SKM-1 treated with dmso at 0.1 percent for 144 hours (cell line): Measurements from ENCODE around the gene ABCA9.
A peak's percentile ranks its signal among the peaks of the same experiment; 100 is the strongest.

Experiments
- DNase-seq: peaks from one replicate; lab custom pipeline; 2025; ENCODE audit not compliant: unreplicated experiment; lab: John Stamatoyannopoulos, UW

Gene ABCA9

GRCh38 chr17:69069226-69069750, 8.6 kb upstream of the ABCA9 start:
- no peak for DNase-seq

GRCh38 chr17:69067274-69068047, 6.7 kb upstream of the ABCA9 start:
- DNase-seq: no peak

DNA sequence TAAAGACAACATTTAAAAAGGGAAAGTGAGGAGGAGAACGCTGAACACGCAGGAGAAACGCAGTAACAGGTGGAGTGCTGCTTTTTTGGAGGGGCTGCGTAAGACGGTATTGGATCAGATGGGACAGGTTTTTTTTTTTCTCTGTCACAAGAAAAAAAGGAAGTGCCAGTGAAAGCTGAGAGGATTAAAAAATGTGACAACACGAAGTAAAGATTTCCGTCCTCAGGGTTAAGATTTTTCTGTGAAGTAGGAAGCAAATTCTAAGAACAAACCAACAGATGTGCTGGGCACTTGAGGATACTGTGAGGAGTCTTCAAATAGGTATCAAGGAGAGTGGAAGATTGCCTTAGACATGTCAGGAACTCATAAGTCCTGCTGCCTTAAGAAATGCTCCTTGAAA, 5.8 kb upstream of the ABCA9 start:
- DNase-seq: peak; percentile 33

DNA sequence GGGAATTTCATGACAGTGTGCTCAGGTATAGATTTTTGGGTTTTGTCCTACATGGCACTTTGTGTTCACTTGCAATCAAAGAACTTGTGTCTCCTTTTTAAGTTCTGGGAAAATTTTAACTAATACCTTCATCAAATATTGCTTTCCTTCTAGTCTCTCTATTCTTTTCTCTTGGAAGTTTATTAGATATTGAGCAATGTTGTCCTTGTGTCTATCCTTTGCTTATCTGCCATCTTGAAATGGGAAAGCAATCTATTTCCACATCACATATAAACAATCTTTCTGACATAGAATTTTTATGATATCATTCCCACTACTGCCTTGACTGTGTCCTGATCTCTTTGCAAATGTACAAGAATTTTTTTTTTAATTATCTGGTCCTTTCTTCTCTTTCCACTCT, 4.4 kb upstream of the ABCA9 start:
- DNase-seq: no peak

DNA sequence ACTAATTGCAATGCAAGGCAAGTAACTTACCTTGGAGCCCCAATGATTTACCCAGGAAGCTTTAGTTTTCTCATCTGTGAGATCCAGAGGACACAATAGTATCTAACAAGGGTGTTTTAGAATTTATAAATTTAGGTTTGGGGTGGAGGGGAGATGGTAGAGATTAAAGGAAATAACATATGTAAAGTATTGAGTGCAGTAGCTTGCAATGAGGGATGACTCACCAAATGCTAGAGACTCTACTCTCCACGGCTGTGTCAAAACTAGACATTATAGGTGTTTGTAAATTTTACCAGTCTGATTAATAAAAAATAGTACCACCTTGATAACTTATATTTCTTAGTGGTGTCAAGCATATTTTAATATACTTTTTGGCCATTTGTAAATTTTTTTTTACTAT, 3.7 kb upstream of the ABCA9 start:
- DNase-seq: peak; percentile 46

DNA sequence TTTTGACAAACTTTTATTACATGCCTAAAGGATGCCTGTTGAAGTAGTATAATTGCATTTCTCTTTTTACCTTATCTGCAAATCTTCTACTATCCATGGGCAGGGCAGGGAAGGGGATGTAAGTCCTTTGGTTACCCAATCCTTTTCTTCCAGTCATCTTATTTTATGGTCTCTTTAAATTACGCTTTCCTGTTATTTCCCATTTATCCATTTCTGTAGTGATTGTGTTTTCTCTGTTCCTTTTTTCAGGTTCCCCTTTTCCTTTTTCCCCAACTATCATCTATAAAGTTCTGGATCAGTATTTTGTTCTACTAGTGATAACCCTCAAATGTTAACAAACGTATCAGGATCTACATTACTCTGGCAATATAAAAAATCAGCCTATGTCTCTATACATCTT, 3.3 kb upstream of the ABCA9 start:
- peak; percentile 56 for DNase-seq

DNA sequence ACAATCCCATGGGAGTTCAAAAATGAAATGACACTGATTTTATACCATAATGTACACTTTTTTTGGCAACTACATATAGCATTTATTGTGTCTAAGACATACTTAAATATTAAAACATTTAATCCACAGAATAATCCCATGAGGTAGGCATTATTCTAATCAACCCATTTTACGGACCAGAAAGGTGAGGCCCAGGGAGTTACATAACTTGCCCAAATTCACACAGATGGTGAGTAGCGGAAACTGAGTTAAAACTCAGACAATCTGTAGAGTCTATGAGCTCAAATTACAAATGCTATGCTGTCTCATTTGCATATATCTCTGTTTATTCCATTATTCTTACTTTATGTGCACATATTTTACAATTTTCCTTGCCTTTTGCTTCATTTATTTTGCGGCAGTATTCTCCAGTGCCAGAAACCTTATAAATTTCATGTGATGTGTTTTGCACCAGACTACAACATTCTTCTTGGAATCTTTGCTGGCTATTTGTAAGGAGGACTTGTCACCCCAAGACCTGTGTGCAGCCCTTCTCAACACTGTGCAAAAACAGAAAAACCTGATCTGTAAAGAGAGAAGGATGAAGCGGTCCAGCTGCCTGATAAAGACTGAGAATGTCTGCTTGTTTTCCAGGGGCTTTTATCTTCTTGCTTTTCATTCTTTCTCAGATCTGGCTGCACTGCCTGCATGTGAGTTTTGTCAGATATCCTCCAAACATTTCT, 2.3 kb upstream of the ABCA9 start:
- no peak for DNase-seq

- no peak for DNase-seq
These were observed 1.2 kb upstream of the ABCA9 start for GRCh38 chr17:69061721-69062556.

DNA sequence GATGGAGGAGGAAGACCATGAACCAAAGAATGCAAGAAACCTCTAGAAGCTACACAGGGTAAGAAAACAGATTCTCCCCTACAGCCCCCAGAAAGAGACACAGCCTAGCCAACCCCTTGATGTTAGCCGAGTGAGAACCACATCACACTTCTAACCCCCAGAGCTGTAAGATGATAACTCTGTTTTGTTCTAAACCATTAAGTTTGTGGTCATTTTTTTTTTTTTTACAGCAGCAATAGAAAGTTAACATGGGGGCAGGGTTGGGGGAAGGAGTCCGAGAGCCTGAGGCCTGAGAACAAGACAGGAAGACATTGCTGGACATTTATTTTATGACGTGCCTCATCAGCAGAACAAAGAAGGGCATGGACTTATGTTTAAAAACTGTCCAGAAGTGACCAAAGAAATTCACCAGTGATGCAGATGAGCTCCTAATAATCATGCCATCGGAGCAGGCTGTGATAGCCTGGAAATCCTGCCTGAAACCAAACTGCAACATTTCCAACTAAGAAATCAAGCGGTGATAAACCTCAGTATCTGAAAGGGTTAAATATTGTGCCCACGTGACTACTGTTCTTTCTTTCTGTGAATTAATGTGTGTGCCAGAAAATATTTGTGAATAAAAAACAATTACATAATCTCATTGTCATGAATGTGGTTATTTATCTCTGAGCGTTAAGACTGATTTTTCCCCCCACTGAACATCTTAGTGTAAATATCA, 1.1 kb downstream of the ABCA9 start:
- no peak for DNase-seq

- DNase-seq: no peak
These were observed 2.6 kb downstream of the ABCA9 start for GRCh38 chr17:69058165-69058564.

- no peak for DNase-seq
These were observed 3.4 kb downstream of the ABCA9 start for GRCh38 chr17:69057280-69057679.

DNA sequence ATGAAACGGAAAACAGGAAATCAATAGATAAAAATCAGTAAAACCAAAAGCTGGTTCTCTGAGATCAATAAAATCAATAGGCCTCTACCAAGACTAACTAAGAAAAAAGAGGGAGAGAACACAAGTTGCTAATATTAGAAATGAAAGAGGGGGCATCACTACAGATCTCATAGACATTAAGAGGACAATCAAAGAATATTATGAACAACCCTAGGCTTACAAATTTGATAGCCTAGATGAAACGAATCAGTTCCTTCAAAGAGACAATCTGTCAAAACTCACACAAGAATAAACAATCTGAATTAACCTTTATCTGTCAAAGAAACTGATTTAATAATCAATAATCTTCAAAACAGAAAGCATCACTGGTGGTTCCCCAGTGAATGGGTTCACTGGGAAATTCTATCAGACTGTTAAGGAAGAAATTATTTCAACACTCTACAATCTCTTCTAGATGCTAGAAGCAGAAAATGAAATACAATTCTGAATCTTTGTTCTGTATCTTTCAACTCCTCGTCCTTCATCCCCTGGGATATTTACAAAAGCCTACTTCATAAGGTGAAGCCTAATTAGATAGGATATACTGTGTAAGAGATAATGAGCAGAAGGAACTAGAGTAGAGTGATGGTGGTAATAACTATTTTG, 4.4 kb downstream of the ABCA9 start:
- DNase-seq: no peak

DNA sequence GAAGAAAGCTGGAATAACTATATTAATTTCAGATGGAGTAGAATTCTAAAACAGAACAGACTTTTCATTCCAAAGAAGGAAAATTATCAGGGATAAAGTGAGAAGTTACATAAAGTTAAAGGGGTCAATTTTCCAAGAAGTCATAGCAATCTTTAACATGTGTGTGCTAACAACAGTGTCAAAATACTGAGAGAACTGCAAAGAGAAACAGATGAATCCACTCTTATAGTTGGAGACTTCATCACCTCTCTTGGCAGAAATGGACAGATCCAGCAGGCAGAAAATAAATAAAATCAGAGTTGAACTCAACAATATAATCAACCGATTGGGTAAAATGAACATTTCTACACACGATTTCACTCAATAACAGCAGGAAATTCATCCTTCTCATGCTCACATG, 5.4 kb downstream of the ABCA9 start:
- DNase-seq: no peak

GRCh38 chr17:69050999-69051775, 9.5 kb downstream of the ABCA9 start:
- DNase-seq: no peak

DNA sequence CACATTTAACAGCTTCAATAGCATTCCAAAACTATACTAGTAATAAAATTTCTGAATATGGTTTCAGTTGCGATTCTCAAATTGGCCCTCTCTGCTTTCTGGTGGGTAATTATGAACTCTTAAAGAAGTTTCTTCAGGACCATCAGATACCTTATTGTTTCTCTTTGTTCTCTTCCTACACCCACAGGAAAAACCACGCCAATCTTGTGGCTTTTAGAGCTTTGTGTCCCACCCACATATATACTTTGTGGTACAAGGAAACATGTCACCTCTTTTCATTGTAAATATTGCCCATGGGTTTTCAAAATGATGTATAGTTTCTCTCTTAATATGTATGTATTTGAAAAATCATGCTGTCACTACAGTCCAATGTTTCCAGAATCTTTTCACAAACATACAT, 12.1 kb downstream of the ABCA9 start:
- no peak for DNase-seq

DNA sequence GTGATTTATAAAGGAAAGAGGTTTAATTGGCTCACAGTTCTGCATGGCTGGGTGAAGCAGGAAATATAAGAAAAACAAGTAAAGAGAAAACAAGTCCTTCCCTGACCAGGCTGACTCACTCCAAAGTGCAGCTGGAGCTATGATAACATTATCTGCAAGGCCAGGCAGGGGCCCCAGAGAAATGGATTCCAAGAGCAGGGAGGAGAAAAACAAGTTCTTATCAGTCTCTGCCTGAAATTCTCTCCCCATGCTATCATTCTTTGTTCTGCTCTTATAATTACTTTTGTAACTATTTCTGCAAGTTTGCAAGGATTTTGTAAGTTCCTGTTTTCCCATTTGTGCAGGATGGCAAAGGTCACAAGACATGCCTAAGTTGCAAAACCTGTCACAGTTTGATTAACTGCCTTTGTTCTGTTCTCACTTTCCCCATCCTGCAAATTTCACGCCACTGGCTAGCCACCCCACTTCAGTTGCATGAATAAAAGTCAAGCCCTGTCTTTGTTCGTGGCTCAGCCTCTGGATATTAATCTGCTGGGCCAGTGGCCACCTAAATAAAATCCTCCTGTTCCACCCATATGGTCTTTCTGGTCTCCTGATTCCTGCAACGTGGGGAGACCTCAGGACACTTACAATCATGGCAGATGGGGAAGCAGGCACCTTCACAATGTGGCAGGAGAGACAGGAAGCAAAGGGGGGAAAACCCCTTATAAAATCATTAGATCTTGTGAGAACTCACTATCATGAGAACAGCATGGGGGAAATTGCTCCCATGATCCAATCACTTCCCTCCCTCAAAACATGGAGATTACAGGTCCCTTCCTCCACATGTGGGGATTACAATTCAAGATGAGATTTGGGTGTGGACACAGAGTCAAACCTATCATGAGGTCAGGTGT, 13.1 kb downstream of the ABCA9 start:
- peak; percentile 96 for DNase-seq

DNA sequence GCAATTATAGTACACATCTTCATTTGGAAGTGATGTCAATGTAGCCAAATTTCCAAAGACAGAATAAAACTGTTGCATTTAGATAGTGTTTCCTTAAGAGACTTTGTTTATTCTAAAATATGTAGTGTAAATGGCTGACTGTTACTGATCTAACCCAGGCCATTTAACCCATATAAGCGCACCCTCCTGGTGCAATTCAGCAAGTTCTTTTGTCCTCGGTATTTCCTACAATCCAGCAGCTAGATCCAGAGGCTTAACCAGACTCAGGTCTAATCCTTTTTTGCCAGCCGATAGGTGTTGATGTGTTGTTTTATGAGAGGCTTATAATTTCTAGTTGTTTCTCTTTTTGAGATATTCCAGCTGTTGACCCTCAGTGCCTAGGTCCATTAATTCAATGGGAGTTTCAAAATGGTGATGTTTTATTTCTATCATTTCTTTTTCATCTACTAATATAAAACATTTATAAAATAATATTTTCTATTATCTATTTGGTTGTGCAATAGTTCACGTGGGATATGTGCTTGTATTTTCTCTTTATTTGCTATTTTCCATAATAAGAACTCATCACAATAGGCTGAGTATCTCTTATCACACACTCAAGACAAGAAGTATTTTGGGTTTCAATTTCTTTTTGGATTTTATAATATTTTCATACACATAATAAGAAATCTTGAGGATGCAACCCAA, 14.5 kb downstream of the ABCA9 start:
- DNase-seq: no peak

GRCh38 chr17:69045646-69046045, 15.1 kb downstream of the ABCA9 start:
- no peak for DNase-seq
